ENCODE results near the gene DCHS2.

DCHS2 gene

GRCh38 chr4:154184238-154184637, 307.4 kb downstream of the DCHS2 start:
- DNase-seq, result no peak

- DNase-seq, result no peak
Observed at GRCh38 chr4:154183264-154183663, 308.3 kb downstream of the DCHS2 start.

Measured in fibroblast of skin of right biceps (primary cell).